Measurements from ENCODE around the gene FAM171A1. TPM values are rescaled to one million over a fixed set of nuclear protein-coding genes. Genes with fewer than 3 reads are reported as not detected.

FAM171A1 gene
- total and polyA plus RNA-seq, 12 donors, result 3.5 to 14.1 (median 5.7) TPM

GRCh38 chr10:15296701-15297100 is 74.4 kb downstream of the FAM171A1 start:
- no peak overlapping the region for H3K27ac ChIP-seq
- no peak for DNase-seq
- no peak overlapping the region for H3K4me3 ChIP-seq
- intact Hi-C loops (cut with DNase I), result no loop called here
- no peaks in the 10 kb centered on the region for H3K9me3 ChIP-seq (replicated peaks in 1 of 3)
- no peaks in the 10 kb centered on the region for H3K4me1 ChIP-seq (replicated peaks in 1 of 2)
- no peaks in the 10 kb centered on the region for H3K27me3 ChIP-seq
- no peaks in the 10 kb centered on the region for H3K36me3 ChIP-seq (replicated peaks in 1 of 2)
- 74 to 85% (median 77%) methylated on average over 6 of the region's 6 CpGs for WGBS, 4 donors
- no peak for TF ChIP-seq CTCF (IDR thresholded peaks at IDR 0.05)
- TF ChIP-seq POLR2A (IDR thresholded peaks at IDR 0.05), result no peak

GRCh38 chr10:15295537-15296325 is 75.4 kb downstream of the FAM171A1 start:
- WGBS, 4 donors, result 87 to 91% (median 90%) methylated on average over 5 of the region's 5 CpGs
- no peak overlapping the region for H3K27ac ChIP-seq
- TF ChIP-seq CTCF (IDR thresholded peaks at IDR 0.05) (no peak), POLR2A (IDR thresholded peaks at IDR 0.05) (no peak)

GRCh38 chr10:15293862-15294842 is 76.9 kb downstream of the FAM171A1 start:
- H3K36me3 ChIP-seq (replicated peaks in 1 of 2), result no peaks in the 10 kb centered on the region
- no peak overlapping the region for H3K27ac ChIP-seq
- H3K9me3 ChIP-seq (replicated peaks in 1 of 3), result no peaks in the 10 kb centered on the region
- H3K4me1 ChIP-seq (replicated peaks in 1 of 2), result no peaks in the 10 kb centered on the region
- H3K27me3 ChIP-seq, result no peaks in the 10 kb centered on the region
- TF ChIP-seq POLR2A (IDR thresholded peaks at IDR 0.05) (no peak), CTCF (IDR thresholded peaks at IDR 0.05) (no peak)
- DNase-seq, result no peak
- H3K4me3 ChIP-seq, result no peak overlapping the region
- 68 to 77% (median 74%) methylated on average over 13 of the region's 13 CpGs for WGBS, 4 donors
- intact Hi-C loops (cut with DNase I), result no loop called here

More at GRCh38 chr10:15295537-15296325, 75.4 kb downstream of the FAM171A1 start:
- Histone ChIP-seq H3K4me1 (replicated peaks in 1 of 2) (no peaks in the 10 kb centered on the region), H3K9me3 (replicated peaks in 1 of 3) (no peaks in the 10 kb centered on the region), H3K27me3 (no peaks in the 10 kb centered on the region), H3K4me3 (no peak overlapping the region), H3K36me3 (replicated peaks in 1 of 2) (no peaks in the 10 kb centered on the region)
- intact Hi-C loops (cut with DNase I), result no loop called here
- DNase-seq, result no peak

GRCh38 chr10:15290671-15291070 is 80.4 kb downstream of the FAM171A1 start:
- Histone ChIP-seq H3K27me3 (no peaks in the 10 kb centered on the region), H3K4me3 (no peak overlapping the region), H3K9me3 (replicated peaks in 1 of 3) (no peaks in the 10 kb centered on the region), H3K36me3 (replicated peaks in 1 of 2) (no peaks in the 10 kb centered on the region), H3K27ac (no peak overlapping the region), H3K4me1 (replicated peaks in 1 of 2) (no peaks in the 10 kb centered on the region)
- WGBS, 4 donors, result 82 to 91% (median 90%) methylated on average over 5 to 7 of the region's 7 CpGs
- no peak for DNase-seq
- intact Hi-C loops (cut with DNase I), result no loop called here
- TF ChIP-seq CTCF (IDR thresholded peaks at IDR 0.05) (no peak), POLR2A (IDR thresholded peaks at IDR 0.05) (no peak)
